ENCODE data around the gene FKBP6.
A peak's percentile ranks its signal among the peaks of the same experiment; 100 is the strongest.
"Not testable (repeated sequence)": the region's sequence is repeated elsewhere in the genome, so short reads cannot be mapped to it uniquely, and the experiment has no call there.

The FKBP6 gene

DNA sequence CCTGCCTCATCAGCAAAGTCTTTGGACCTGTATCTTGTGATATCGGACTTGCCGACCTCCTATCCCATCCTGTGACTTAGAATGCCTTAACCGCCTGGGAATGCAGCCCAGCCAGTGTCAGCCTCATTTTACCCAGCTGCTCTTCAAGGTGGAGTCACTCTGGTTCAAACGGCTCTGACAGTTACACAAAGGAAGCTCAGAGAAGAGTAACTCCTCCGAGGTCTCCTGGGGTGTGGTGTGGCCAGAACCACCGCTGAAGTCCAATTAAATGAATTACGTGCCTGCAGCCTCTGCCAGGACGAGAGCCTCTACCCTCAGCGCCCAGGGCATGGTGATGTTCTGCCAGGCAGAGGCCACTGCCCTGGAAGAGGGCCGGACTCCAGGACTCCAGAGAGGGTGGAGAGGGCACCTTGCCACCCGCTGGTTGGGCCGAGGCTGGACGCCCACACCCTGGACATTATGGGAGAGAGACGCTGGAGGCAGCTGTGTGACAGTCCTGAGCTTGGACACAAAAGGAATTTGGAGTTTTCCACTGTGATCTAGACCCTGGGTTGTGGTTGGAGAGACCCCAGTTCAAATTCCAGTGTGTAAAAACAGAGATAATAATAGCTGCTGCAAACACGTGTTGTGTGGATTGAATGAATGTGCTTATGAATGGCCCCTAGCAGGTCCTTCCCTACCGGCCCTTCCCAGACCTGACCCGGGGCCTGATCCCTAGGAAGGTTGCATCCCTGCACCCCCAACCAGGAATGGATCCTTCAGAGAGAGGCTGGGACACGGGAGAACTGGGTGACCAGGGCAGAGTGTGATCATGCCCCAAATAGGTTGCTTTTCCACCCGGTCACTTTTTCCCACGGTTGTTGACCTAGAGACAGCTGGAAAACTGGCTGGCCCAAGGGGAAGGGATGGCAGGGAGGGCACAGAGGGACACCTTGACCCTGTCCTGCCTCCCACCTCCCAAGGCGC is 67.9 kb downstream of the FKBP6 start:
- no peak for DNase-seq (ENCODE audit: low read depth in 2 of 2)

DNA sequence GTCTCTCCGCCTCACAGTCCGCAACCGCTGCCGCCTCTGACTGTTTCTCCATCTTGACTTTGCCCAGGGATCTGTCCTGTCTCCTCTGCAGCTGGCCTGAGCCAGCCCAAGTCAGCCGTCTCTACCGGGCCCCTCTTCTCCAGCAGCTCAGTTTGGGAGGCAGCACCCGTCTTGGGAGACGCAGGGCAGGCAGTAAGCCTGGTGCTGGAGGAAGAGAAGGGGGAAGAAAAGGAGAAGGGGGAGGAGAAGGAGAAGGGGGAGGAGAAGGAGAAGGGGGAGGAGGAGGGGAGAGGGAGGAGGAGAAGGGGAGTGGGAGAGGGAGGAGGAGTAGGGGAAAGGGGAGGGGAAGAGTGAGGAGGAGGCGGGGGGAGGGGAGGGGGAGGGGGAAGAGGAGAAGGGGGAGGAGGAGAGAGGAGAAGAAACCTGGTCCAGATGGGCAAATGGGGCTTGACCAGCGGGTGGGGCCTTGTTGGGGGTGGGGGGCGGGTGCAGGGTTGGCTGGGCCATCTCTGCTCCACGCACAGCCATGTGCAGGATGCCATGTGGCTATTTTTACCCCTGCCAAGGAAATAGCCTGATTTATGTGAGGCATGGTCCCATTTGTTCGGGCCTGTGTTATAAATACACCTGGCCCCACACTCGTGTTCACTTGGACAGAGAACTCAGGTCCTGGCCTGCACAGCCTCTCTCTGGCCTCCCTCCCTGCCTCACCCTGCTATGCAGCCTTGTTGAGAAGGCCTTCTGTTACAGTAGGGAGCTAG is 69.7 kb downstream of the FKBP6 start:
- DNase-seq (ENCODE audit: low read depth in 2 of 2), result no peak

DNA sequence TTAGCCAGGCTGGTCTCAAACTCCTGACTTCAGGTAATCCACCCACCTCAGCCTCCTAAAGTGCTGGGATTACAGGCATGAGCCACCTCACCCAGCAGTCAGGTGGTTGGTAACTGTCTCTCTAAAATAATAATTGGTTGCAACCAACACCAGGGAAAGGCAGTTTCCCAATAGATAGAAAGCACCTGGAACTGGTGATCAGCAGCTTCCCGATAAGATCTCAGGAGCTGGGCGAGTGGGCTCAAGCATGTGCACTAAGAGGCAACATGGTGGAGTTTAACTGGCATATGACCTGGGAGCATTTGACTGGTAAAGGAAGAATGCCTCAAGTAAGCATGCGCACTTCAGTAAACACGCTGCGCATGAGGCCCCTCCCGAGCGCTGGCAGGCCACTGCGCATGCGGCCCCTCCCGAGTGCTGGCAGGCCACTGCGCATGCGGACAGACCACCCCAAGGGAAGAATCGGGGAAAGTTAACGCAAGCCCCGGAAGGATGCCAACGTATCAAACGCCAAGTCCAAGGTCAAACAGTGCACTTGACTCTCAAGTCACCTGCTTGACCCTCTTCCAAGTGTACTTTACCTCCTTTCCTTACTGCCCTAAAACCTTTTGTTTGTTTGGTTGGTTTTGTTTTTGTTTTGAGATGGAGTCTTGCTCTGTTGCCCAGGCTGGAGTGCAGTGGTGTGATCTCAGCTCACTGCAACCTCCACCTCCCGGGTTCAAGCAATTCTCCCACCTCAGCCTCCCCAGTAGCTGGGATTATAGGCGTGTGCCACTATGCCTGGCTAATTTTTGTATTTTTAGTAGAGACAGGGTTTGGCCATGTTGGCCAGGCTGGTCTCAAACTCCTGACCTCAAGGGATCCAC is 71.5 kb downstream of the FKBP6 start:
- peak; percentile 28 to 41 for DNase-seq (ENCODE audit: low read depth in 2 of 2)

DNA sequence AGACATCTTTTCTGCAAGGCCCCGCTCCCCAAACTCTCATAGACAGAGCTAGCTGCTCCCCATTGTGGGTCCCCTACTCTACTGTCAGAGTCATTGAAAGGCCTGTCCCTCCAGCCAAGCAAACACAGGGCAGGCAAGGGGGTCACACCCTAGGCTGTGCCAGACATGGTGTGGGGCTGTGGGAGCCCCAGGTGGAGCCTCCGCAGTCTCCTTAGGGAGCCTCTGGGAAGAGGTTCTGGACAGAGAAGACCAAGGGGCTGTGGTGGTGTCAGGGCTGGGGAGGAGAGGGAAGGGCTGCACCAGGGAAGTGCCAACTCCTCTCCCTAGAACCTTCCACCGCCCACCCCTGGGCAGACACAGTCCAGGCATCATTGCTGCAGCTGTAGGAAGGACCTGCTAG is 76.9 kb downstream of the FKBP6 start:
- DNase-seq (ENCODE audit: low read depth in 2 of 2), result not testable (repeated sequence)
